C4-2B (cell line): Measurements from ENCODE around the gene S1PR1.

Source experiments
- H3K27ac ChIP-seq: fragments of 450-650 bp; 2 replicates; pipeline ENCODE4 v1.5.1; 2017
- CTCF ChIP-seq: fragments of 450-650 bp; conservative IDR thresholded peaks from 2 replicates; pipeline ENCODE4 v1.5.1; 2017; ENCODE audit warnings: mild to moderate bottlenecking
- ZFX ChIP-seq: fragments of 450-650 bp; IDR thresholded peaks from 2 replicates; pipeline ENCODE4 v1.6.1; 2017

The S1PR1 gene

GRCh38 chr1:101253976-101254674 lies 17.3 kb downstream of the S1PR1 start:
- TF ChIP-seq ZFX (no peak), CTCF (no peak)
- H3K27ac ChIP-seq, result no peak overlapping the region

- no peak overlapping the region for H3K27ac ChIP-seq
- TF ChIP-seq ZFX, result no peak
- no peak for TF ChIP-seq CTCF
Observed at GRCh38 chr1:101257500-101258325, 20.9 kb downstream of the S1PR1 start.

GRCh38 chr1:101259744-101260148 lies 22.9 kb downstream of the S1PR1 start:
- TF ChIP-seq ZFX, result no peak
- no peak for TF ChIP-seq CTCF
- H3K27ac ChIP-seq, result no peak overlapping the region

- TF ChIP-seq CTCF (no peak), ZFX (no peak)
- no peak overlapping the region for H3K27ac ChIP-seq
Observed at GRCh38 chr1:101260556-101261350, 23.9 kb downstream of the S1PR1 start.

- no peak overlapping the region for H3K27ac ChIP-seq
- TF ChIP-seq CTCF, result no peak
- TF ChIP-seq ZFX, result no peak
Observed at GRCh38 chr1:101261623-101262022, 24.8 kb downstream of the S1PR1 start.

- no peak for TF ChIP-seq CTCF
- TF ChIP-seq ZFX, result no peak
- H3K27ac ChIP-seq, result no peak overlapping the region
Observed at GRCh38 chr1:101262060-101262459, 25.2 kb downstream of the S1PR1 start.
